HepG2 (cell line): ENCODE data around the gene ZDHHC14. TPM values are rescaled to one million over a fixed set of nuclear protein-coding genes. Genes with fewer than 3 reads are reported as not detected.

Experiments used
- CBX5 ChIP-seq: sonication (generic); formaldehyde crosslinking; IDR thresholded peaks from 2 replicates; pipeline ENCODE4 v1.4.0; 2020; ENCODE audit warnings: missing genetic modification reagents, borderline replicate concordance
- CEBPG ChIP-seq: IDR thresholded peaks from 2 replicates; pipeline ENCODE4 v1.6.1; 2016
- CTCF ChIP-seq: sonication (generic); formaldehyde crosslinking; IDR thresholded peaks from 2 replicates; pipeline ENCODE4 v1.5.0; 2020; ENCODE audit warnings: mild to moderate bottlenecking, missing genetic modification reagents, moderate library complexity
- ETS1 ChIP-seq: sonication (generic); formaldehyde crosslinking; IDR thresholded peaks from 2 replicates; pipeline ENCODE4 v1.4.0; 2020; ENCODE audit warnings: missing genetic modification reagents
- ETV6 ChIP-seq: sonication (generic); formaldehyde crosslinking; conservative IDR thresholded peaks from 2 replicates; pipeline ENCODE4 v1.4.0; 2020; ENCODE audit warnings: missing genetic modification reagents
- MLLT10 ChIP-seq: sonication (generic); formaldehyde crosslinking; IDR thresholded peaks from 2 replicates; pipeline ENCODE4 v1.4.0; 2020; ENCODE audit warnings: missing genetic modification reagents
- MZF1 ChIP-seq: sonication (generic); formaldehyde crosslinking; IDR thresholded peaks from 2 replicates; pipeline ENCODE4 v1.8.1; 2023; ENCODE audit warnings: mild to moderate bottlenecking, missing genetic modification reagents, borderline replicate concordance
- NFKBIZ ChIP-seq: IDR thresholded peaks from 2 replicates; pipeline ENCODE4 v1.6.1; 2018; ENCODE audit warnings: missing genetic modification reagents, missing compliant biosample characterization
- NFYB ChIP-seq: sonication (generic); formaldehyde crosslinking; IDR thresholded peaks from 2 replicates; pipeline ENCODE4 v1.4.0; 2020; ENCODE audit warnings: missing genetic modification reagents
- RNF2 ChIP-seq: fragments of 450-650 bp; conservative IDR thresholded peaks from 2 replicates; pipeline ENCODE4 v1.6.1; 2016; ENCODE audit warnings: low read depth
- RXRA ChIP-seq: sonication (generic); formaldehyde crosslinking; IDR thresholded peaks from 2 replicates; pipeline ENCODE4 v1.5.1; 2020; ENCODE audit warnings: missing genetic modification reagents
- SIX4 ChIP-seq: sonication (generic); formaldehyde crosslinking; IDR thresholded peaks from 2 replicates; pipeline ENCODE4 v1.4.0; 2020; ENCODE audit warnings: missing genetic modification reagents
- ZNF234 ChIP-seq: sonication (generic); formaldehyde crosslinking; conservative IDR thresholded peaks from 2 replicates; pipeline ENCODE4 v1.5.1; 2020; ENCODE audit warnings: mild to moderate bottlenecking, missing genetic modification reagents
- ZNF24 ChIP-seq: fragments of 450-650 bp; IDR thresholded peaks from 2 replicates; pipeline ENCODE4 v1.6.1; 2017; ENCODE audit warnings: antibody characterized with exemption, mild to moderate bottlenecking
- ZNF460 ChIP-seq: sonication (generic); formaldehyde crosslinking; IDR thresholded peaks from 2 replicates; pipeline ENCODE4 v1.5.1; 2020; ENCODE audit warnings: missing genetic modification reagents, mild to moderate bottlenecking, borderline replicate concordance
- ZNF879 ChIP-seq: sonication (generic); formaldehyde crosslinking; IDR thresholded peaks from 2 replicates; pipeline ENCODE4 v1.8.1; 2023; ENCODE audit warnings: missing genetic modification reagents
- ZSCAN31 ChIP-seq: sonication (generic); formaldehyde crosslinking; IDR thresholded peaks from 2 replicates; pipeline ENCODE4 v1.5.0; 2020; ENCODE audit warnings: low read depth, mild to moderate bottlenecking, missing genetic modification reagents
- polyA plus RNA-seq, 8 experiments: library from polyadenylated mRNA; depleted of rRNA in 3 of 8; stranded (reverse) in 7 of 8; unstranded in 1 of 8; fragments of >200 nt; fragmentation: Illumina TruSeq in 4 of 8; extraction: Trizol in 4 of 8; gene quantifications; 2 replicates each; pipeline versions ENCODE4 v1.2.1 to v1.2.3, GENCODE V29; 2011 to 2016; ENCODE audit warnings: low read depth in 4 of 8, missing spikeins in 1 of 8, mixed read lengths in 1 of 8; ENCODE audit not compliant: insufficient read depth in 1 of 8
- total RNA-seq, 5 experiments: library from RNA; depleted of rRNA; stranded (reverse); fragments of >200 nt; fragmentation: Illumina TruSeq; extraction: Trizol; gene quantifications; 2 replicates each; pipeline ENCODE4 v1.2.3, GENCODE V29; 2016; ENCODE audit warnings: low read depth in 1 of 5
- TF ChIP-seq, protein P1 (sequence below): sonication (generic); formaldehyde crosslinking; IDR thresholded peaks from 2 replicates; pipeline ENCODE4 v1.5.1; 2020; ENCODE audit warnings: missing genetic modification reagents, mild to moderate bottlenecking, borderline replicate concordance
- TF ChIP-seq, protein P2 (sequence below): sonication (generic); formaldehyde crosslinking; IDR thresholded peaks from 2 replicates; pipeline ENCODE4 v1.9.0; 2021; ENCODE audit warnings: missing genetic modification reagents, borderline replicate concordance
- TF ChIP-seq, protein P3 (sequence below): sonication (generic); formaldehyde crosslinking; conservative IDR thresholded peaks from 2 replicates; pipeline ENCODE4 v1.8.0; 2022; ENCODE audit warnings: missing genetic modification reagents

ZDHHC14 gene
- total and polyA plus RNA-seq, 2 of the 13 experiments (the other 11 are each of a cell fraction or from before 2014, with no cell fraction given) = 3.7 to 9.5 TPM

GRCh38 chr6:157380779-157381561 lies at the start of gene ZDHHC14 (continued):
- TF ChIP-seq, protein P1, sequence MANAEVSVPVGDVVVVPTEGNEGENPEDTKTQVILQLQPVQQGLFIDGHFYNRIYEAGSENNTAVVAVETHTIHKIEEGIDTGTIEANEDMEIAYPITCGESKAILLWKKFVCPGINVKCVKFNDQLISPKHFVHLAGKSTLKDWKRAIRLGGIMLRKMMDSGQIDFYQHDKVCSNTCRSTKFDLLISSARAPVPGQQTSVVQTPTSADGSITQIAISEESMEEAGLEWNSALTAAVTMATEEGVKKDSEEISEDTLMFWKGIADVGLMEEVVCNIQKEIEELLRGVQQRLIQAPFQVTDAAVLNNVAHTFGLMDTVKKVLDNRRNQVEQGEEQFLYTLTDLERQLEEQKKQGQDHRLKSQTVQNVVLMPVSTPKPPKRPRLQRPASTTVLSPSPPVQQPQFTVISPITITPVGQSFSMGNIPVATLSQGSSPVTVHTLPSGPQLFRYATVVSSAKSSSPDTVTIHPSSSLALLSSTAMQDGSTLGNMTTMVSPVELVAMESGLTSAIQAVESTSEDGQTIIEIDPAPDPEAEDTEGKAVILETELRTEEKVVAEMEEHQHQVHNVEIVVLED (CRISPR knock-in tag) = no peak
- TF ChIP-seq ZNF234 (CRISPR knock-in tag) = 0 out of 2 replicates have a peak, but pooled peaks have one; percentile 25
- TF ChIP-seq CTCF (CRISPR knock-in tag) = 0 out of 2 replicates have a peak, but pooled peaks have one; percentile 12
- no peak for TF ChIP-seq SIX4
- no peak for TF ChIP-seq NFYB (CRISPR knock-in tag)
- TF ChIP-seq, protein P2, sequence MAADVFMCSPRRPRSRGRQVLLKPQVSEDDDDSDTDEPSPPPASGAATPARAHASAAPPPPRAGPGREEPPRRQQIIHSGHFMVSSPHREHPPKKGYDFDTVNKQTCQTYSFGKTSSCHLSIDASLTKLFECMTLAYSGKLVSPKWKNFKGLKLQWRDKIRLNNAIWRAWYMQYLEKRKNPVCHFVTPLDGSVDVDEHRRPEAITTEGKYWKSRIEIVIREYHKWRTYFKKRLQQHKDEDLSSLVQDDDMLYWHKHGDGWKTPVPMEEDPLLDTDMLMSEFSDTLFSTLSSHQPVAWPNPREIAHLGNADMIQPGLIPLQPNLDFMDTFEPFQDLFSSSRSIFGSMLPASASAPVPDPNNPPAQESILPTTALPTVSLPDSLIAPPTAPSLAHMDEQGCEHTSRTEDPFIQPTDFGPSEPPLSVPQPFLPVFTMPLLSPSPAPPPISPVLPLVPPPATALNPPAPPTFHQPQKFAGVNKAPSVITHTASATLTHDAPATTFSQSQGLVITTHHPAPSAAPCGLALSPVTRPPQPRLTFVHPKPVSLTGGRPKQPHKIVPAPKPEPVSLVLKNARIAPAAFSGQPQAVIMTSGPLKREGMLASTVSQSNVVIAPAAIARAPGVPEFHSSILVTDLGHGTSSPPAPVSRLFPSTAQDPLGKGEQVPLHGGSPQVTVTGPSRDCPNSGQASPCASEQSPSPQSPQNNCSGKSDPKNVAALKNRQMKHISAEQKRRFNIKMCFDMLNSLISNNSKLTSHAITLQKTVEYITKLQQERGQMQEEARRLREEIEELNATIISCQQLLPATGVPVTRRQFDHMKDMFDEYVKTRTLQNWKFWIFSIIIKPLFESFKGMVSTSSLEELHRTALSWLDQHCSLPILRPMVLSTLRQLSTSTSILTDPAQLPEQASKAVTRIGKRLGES (CRISPR knock-in tag) = no peak
- 0 out of 2 replicates have a peak, but pooled peaks have one; percentile 13 for TF ChIP-seq ETS1 (CRISPR knock-in tag)
- TF ChIP-seq ZNF879 (CRISPR knock-in tag) = no peak
- no peak for TF ChIP-seq CEBPG (CRISPR knock-in tag)
- peak; percentile 28 for TF ChIP-seq ZSCAN31
- TF ChIP-seq MLLT10 (CRISPR knock-in tag) = no peak
- no peak for TF ChIP-seq MZF1 (CRISPR knock-in tag)
- TF ChIP-seq ZNF24 = no peak
- TF ChIP-seq RNF2 = peak; percentile 28; the same call in 1 of the 2 replicates
- TF ChIP-seq ZNF460 (CRISPR knock-in tag) = no peak
- TF ChIP-seq, protein P3, sequence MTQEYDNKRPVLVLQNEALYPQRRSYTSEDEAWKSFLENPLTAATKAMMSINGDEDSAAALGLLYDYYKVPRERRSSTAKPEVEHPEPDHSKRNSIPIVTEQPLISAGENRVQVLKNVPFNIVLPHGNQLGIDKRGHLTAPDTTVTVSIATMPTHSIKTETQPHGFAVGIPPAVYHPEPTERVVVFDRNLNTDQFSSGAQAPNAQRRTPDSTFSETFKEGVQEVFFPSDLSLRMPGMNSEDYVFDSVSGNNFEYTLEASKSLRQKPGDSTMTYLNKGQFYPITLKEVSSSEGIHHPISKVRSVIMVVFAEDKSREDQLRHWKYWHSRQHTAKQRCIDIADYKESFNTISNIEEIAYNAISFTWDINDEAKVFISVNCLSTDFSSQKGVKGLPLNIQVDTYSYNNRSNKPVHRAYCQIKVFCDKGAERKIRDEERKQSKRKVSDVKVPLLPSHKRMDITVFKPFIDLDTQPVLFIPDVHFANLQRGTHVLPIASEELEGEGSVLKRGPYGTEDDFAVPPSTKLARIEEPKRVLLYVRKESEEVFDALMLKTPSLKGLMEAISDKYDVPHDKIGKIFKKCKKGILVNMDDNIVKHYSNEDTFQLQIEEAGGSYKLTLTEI = no peak
- TF ChIP-seq CBX5 (CRISPR knock-in tag) = no peak; the same call in 1 of the 2 replicates
- no peak for TF ChIP-seq ETV6 (CRISPR knock-in tag)
- no peak for TF ChIP-seq NFKBIZ
- TF ChIP-seq RXRA = peak; percentile 40; the same call in 1 of the 2 replicates
